ENCODE measurements around the gene NFASC. TPM values are rescaled to one million over a fixed set of nuclear protein-coding genes. Genes with fewer than 3 reads are reported as not detected.

The NFASC gene
- total and polyA plus RNA-seq, 9 of the 15 experiments (the other 6 are each of a cell fraction or from before 2014, with no cell fraction given): 0.03 to 0.16 (median 0.06) TPM; not detected in 6

- TF ChIP-seq TEAD4 (IDR thresholded peaks at IDR 0.05; ENCODE audit: low read length): no peak
- no peak for TF ChIP-seq TEAD4 (CRISPR knock-in tag; IDR thresholded peaks at IDR 0.05; ENCODE audit: borderline replicate concordance)
- TF ChIP-seq ARID2 (IDR thresholded peaks at IDR 0.05): no peak
- TF ChIP-seq THRB (CRISPR knock-in tag; conservative IDR thresholded peaks at IDR 0.05): no peak
- no peak for TF ChIP-seq ZSCAN32 (CRISPR knock-in tag; IDR thresholded peaks at IDR 0.05)
- TF ChIP-seq ZNF165 (CRISPR knock-in tag; IDR thresholded peaks at IDR 0.05; ENCODE audit: borderline replicate concordance): no peak
- TF ChIP-seq KDM4B (IDR thresholded peaks at IDR 0.05; ENCODE audit: borderline replicate concordance in 2 of 2, low read depth in 1 of 2): no peak
- TF ChIP-seq NFYB (IDR thresholded peaks at IDR 0.05; ENCODE audit: extremely low read depth, insufficient read length): no peak
- no peak for TF ChIP-seq ZBTB17 (CRISPR knock-in tag; IDR thresholded peaks at IDR 0.05)
- no peak for TF ChIP-seq ETV1 (tag; conservative IDR thresholded peaks at IDR 0.05; ENCODE audit: low read depth)
- no peak for TF ChIP-seq SAFB (IDR thresholded peaks at IDR 0.05; ENCODE audit: borderline replicate concordance, low read depth, low read length)
- no peak for TF ChIP-seq NFRKB (IDR thresholded peaks at IDR 0.05; ENCODE audit: low read depth)
- TF ChIP-seq POLR2A (conservative IDR thresholded peaks at IDR 0.05): no peak
- no peak for TF ChIP-seq ZNF408 (CRISPR knock-in tag; IDR thresholded peaks at IDR 0.05; ENCODE audit: low read depth)
- TF ChIP-seq POU5F1 (IDR thresholded peaks at IDR 0.05; ENCODE audit: borderline replicate concordance, low read depth, low read length, partially characterized antibody): no peak
- ATAC-seq (no peak), DNase-seq (ENCODE audit: extremely low read depth in 1 of 4, low spot score in 3 of 4) (no peak), FAIRE-seq (no peak)
- Histone ChIP-seq H2AFZ (ENCODE audit: low read depth, low read length) (no peak overlapping the region), H3K79me2 (ENCODE audit: control insufficient read depth, insufficient read depth, low read length) (no peaks in the 10 kb centered on the region), H3K27ac (ENCODE audit: extremely low read depth, low read depth, low read length) (no peak overlapping the region), H3K36me3 (ENCODE audit: control insufficient read depth, insufficient read depth, low read length) (no peaks in the 10 kb centered on the region), H3K27me3 (ENCODE audit: control insufficient read depth in 2 of 2, insufficient read depth in 2 of 2, low read length in 2 of 2) (peaks cover 7 to 55% of the 10 kb centered on the region in 2 experiments; a peak in 4 of 5 replicates), H3K9ac (ENCODE audit: insufficient read depth in 1 of 2, low read depth in 2 of 2, low read length in 2 of 2) (no peak overlapping the region), H3K9me1 (ENCODE audit: control insufficient read depth, insufficient read depth, low read length) (no peaks in the 10 kb centered on the region), H3K4me1 (replicated peaks in 1 of 2; ENCODE audit: control insufficient read depth in 2 of 2, insufficient read depth in 2 of 2, low read length in 2 of 2) (no peaks in the 10 kb centered on the region), H3K4me2 (ENCODE audit: insufficient read depth, low read length) (no peak overlapping the region), H3K4me3 (no peak overlapping the region), H4K20me1 (replicated peaks; ENCODE audit: control insufficient read depth, insufficient read depth, low read length) (no peaks in the 10 kb centered on the region), H3K9me3 (replicated peaks; ENCODE audit: control insufficient read depth, insufficient read depth, low read depth, low read length) (no peaks in the 10 kb centered on the region)
- BruUV-seq (replicated peaks): no TSS peak
- intact Hi-C loops (cut with micrococcal nuclease) (no loop called here), in situ Hi-C loops (cut with MboI) (no loop called here)
- WGBS (ENCODE audit: insufficient coverage, low coverage, missing lambda C conversion rate): 0% methylated on average over 4 of the region's 4 CpGs
- ChIA-PET POLR2A (interaction anchor here (0.6 kb wide), 1 partner anchor 14 kb away, joined by 3 read pairs; no protein-coding TSS in a partner anchor), CTCF (ENCODE audit: low intra/inter-chr PET ratio) (no interaction called here)
Observed at GRCh38 chr1:204885288-204885711, 14.6 kb downstream of the NFASC start.

Data from K562 (cell line).